HG03457 (cell line): ENCODE measurements around the gene ZNF682.
"Not testable (repeated sequence)": the region's sequence is repeated elsewhere in the genome, so short reads cannot be mapped to it uniquely, and the experiment has no call there.

Experiments
- ATAC-seq: cut with Tn5 transposase; IDR thresholded peaks from one replicate; pipeline ENCODE4 v1.9.1; 2021; ENCODE audit warnings: moderate number of reproducible peaks; ENCODE audit not compliant: unreplicated experiment

ZNF682 gene

DNA sequence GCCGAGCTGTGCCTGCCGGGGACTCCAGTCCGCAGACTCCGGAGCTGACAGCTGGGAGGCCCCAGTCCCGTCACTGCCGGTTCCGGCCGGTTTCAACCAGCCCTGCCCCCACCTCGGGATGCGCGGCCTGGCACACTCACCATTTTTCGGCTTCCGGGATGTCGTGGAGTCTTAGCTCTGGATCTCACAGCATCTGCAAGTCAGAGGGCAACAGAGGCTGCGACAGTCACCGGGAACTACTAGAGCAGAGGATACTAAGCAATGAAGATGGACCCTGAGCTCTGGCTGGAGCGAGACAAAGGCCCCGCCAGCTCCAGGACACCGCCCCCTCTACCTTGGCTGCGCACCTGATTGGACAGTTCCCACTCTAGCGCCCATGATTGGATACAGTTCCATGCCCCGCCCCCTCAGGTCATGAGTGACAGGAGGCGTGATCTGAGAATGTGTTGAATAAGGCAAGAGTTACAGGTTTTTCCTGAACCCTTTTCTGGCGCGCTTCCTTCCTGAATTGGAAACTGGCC is at the start of gene ZNF682:
ZNF682 (minus strand) TSS at position 303 of the 521 bp plus-strand sequence; CDS start at position 143, 160 bp downstream.
- ATAC-seq, result peak; percentile 91

DNA sequence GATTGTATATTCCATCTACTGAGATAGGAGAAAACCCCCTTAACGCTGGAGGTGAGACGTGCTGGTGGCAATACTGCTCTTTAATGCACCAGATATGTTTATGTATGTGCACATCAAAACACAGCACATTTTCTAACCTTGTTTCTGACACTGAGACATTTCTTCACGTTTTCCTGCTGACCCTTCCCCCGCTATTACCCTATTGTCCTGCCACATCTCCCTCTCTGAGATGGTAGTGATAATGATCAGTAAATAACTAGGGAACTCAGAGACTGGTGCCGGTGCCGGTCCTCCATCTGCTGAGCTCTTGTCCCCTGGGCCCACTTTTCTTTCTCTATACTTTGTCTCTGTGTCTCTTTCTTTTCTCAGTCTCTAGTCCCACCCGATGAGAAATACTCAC is 43.6 kb upstream of the ZNF682 start:
- not testable (repeated sequence) for ATAC-seq

DNA sequence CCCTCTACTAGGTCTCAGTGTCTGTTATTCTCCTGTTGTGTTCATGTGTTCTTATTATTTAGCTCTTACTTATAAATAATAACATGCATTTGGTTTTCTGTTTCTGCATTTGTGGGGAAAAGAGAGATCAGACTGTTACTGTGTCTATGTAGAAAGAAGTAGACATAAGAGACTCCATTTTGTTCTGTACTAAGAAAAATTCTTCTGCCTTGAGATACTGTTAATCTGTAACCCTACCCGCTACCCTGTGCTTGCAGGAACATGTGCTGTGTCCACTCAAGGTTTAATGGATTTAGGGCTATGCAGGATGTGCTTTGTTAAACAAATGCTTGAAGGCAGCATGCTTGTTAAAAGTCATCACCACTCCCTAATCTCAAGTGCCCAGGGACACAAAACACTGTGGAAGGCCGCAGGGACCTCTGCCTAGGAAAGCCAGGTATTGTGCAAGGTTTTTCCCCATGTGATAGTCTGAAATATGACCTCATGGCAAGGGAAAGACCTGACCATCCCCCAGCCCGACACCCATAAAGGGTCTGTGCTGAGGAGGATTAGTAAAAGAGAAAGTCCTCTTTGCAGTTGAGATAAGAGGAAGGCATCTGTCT is 43.0 kb upstream of the ZNF682 start:
- ATAC-seq, result not testable (repeated sequence)

DNA sequence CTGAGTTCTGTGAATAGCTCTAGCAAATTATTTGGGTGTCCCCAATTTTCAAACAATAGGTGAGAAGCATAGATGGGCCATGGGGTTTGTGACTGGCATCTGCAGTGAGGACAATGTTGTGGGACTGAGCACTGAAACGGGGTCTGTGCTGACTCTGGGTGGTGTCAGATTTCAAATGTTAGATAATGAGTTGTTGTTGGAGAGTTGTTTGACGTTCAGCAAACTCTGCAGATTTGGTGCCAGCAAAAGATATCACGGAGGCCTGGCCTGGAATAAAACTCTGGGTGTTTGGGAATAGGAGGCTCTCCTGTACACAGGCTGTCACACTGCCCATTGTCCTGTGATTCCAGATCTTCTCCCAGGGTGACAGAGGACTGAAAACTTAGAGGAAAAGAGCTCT is 41.4 kb upstream of the ZNF682 start:
- ATAC-seq, result no peak

DNA sequence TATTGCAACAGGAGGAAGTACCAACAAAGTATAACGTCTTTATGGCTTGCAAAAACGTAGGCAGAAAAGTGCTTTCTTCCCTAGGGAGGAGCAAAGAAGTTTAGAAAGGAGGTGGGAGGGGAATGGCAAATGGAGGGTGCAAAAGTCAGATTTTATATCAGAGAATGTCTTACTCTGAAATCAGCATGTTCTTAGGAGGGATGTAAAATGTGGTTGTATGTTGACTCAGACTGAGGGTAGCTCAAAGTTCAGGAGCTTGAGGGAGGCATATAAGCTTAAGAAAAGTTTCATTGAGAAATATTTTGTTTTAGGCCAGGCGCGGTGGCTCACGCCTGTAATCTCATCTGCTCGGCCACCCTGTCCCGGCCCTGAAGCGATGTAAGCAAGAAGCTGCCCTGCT is 40.2 kb upstream of the ZNF682 start:
- no peak for ATAC-seq

DNA sequence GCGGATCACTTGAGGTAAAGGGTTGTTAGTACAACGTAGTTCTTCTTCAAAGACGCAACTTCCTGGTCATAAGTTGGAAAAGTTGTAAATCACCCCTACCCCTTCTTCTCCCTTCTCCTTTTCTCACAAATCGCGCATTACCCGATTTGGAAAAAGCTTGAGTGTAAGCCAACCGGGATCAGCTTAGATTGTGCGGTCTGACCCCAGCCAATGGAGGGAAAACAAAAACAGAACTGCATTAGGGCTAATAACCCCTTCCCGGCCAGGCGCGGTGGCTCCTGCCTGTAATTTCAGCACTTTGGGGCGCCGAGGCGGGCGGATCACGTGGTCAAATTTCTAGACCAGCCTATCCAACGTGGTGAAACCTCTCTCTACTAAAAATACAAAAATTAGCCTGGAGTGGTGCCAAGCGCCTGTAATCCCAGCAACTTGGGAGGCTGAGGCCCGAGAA is 39.3 kb upstream of the ZNF682 start:
- no peak for ATAC-seq

DNA sequence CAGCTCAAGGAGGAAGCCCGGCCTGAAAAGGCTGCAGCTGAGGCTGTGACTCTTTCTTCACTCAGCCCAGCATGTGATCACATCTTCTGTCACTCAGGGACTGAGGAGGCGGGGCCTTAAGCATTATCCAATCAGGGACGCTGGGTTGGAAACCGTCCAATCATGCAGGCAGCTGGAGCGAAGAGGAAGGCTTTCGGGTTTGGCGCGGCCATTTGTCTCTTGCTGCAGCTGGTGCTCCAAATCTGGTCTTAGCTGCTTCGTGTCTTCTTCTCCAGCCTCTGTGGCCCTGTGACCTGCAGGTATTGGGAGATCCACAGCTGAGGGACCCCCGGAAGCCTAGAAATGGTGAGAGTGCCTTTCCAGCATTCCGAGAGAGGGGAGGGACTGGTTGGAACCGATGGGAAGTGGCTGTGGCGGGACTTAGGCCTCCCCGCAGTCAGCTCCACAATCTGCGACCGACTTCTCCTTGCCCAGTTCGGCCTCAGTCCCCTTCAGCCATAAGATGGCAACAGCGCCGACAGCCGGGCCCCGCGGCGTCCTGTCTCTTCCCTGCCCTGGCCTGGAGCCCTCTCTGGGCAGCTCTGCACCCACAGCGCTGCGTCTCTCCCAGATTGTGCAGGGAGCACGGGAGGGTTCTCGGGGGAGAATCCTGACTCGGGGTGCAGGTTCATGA is 38.6 kb upstream of the ZNF682 start, which contains the start of gene ZNF90:
ZNF90 (plus strand) TSS at position 210 of the 673 bp plus-strand sequence; CDS start at position 343, 133 bp downstream.
- ATAC-seq, result no peak

DNA sequence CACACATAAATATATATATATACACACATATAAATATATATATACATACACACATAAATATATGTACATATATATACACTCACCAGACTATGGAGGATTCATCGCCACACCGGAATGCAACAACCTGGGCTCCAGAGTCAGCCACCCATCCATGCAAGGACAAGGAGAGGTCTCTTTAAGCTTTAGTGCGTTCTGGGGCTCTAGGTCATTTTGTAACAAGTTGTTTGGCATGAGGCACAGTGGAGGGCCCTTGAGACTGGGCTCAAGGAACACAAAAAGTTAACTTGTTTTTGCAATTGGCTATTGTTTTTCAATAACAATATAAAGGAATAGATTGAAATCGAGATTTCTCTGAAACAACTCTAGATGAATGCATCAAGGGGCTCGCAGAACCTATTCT is 33.6 kb upstream of the ZNF682 start:
- no peak for ATAC-seq

DNA sequence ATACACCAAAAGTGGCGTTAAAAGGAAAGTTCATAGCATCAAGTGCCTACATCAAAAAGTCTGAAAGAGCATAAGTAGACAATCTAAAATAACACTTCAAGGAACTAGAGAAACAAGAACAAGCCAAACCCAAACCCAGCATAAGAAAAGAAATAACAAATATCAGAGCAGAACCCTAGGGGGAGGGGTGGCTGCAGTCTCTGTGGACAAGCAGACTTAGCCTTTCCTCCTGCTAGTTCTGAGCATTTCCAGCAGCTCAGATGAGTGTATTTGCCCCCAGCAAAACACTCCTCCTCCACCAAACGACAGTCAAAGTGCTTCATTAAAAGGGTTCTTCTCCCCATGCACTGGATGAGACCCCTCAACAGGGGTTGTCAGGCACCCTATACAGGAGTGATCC is 31.4 kb upstream of the ZNF682 start:
- no peak for ATAC-seq

DNA sequence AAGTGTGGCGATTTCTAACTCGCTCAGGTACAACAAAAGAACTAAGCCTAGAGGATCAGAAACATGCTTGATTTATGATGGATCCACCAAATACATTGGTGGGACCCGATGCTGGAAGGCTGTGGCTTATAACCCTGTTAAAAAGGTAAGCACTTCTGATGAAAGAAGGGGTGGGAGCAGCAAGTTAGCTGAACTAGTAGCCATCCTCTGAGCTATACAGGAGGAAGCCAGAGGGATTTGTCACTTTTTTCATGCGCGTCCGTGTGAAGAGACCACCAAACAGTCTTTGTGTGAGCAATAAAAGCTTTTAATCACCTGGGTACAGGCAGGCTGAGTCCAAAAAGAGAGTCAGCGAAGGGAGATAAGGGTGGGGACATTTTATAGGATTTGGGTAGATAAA is 29.3 kb upstream of the ZNF682 start:
- not testable (repeated sequence) for ATAC-seq

DNA sequence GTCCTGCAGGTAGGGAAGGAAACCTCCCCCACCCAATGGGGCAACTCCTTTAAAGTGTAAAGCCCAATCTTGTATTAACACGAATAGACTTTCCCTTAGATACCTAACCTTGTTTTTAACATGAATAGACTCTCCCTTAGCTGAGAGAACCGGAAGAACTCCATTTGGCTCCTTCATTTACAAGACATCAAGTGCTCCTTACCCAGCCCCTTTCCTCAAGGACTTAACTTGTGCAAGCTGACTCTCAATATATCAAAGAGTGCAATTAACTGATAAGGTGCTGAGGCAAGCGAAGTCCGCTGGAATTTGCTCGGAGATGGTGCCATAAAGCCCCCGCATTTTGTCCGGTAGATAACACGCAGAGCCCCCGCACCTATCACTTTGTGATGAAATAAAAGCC is 28.6 kb upstream of the ZNF682 start:
- ATAC-seq, result no peak

DNA sequence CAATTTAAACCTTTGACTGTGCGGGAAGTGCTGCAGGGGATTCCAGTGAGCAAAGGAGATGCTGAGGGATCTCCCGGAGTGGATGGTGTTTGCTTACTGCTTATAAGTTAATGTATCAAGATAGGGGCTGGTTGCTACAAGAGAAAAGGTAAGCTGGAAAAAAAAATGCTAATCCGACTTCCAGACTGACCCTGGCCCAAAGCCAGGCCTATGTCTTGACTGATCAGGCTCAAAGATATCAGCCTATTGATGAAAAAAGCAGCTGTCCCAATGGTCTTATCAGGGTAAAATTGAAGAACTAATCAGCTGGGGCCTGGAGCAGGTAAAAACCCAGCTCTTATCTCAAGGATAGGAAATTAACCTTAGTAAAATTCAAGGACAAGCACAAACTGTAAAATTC is 27.6 kb upstream of the ZNF682 start:
- no peak for ATAC-seq

DNA sequence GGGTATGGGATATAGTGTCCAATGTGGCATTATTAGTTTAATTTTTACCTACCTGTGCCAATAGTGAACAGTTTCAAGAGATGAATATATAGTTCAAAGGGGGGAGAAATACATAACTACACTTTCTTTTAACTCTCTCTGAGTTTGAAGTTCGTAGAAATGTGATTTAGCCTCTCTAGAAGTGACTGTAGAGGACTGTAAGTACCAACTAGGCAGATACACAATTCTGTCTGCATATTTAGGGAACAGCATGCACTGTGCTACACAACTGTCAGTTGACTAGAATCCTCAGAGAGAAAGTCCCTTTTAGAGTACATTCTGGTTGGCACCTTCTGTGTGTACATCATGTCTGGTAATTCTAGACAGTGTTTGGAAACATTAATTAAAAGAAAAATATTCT is 21.0 kb upstream of the ZNF682 start:
- no peak for ATAC-seq

DNA sequence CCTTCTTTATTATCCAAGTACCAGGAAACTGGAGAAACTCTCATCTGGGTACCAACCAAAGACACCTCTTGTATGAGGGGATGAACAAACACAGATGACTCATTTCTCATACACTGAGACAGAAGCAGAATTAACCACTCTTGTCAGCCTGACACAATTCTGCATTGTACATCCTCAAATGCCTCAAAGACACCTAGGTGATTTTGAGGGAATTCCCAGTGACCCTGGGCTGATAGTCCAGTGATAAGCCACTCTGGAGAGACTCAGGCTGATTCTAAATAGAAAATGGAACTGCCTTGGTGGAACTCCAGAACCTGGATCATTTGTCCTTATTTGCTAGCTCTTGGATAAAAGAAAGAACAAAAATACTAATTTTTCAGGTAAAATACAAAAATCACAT is 19.4 kb upstream of the ZNF682 start:
- ATAC-seq, result not testable (repeated sequence)

DNA sequence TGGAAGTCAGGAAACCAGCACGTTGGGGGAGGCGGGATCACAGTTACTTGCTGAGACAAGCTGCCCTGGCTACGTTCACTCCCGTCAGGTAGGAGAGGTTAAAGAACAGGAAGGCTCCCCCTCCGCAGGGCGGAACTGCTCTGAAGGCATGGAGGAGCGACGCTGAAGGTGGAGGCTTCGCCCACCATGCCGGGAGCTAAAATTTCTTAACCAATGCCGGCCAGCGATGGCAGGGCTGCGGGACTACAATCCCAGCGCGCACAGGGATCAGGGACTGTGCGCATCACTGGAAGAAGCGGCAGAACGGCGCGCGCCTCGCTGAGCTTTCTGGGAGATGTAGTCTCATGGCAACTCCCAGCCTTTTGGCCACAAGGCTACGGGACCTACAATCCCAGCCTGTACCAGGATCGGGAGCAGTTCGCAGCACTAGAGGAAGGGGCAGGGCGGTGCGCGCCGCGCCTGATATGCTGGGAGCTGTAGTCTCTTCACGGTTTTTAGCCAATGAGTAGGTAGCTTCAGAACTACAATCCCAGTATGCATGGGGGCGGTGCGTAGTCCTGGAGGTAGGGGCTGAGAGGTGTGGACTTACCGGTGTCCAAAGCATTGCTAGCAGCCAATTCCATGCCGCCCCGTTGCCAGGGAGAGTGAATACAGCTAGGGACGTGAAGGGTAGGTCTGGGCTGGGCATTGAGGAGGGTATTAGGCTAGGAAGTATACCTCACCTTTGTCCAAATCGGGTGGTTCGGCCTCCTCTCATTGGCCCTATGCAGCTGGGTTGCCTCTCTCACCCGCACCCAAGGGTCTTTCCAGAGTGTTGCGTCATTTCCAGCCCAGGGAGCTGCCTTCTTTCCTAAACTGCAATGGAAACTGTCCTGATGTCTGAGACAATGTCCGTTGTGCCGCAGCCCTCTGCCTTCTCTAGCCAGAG is 12.8 kb upstream of the ZNF682 start:
- peak; percentile 91 for ATAC-seq

DNA sequence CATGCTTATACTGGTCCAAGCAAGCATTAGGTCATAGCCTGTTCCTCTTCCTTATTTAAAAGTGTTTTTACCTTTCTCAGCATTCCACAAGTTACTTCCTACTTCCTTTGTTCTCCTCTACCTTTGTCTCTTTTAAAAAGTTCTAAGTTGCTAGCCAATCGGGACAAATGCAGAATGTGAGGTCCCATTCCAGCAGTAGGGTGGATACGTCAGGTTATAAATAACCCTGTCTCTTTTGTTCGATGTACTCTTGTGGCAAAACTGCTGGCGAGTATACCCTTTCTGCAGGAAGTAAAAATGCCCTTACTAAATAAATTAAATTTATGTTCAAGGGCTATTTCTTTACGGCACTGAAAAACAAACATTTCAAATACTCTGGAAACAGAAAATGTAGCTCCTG is 6.4 kb upstream of the ZNF682 start:
- ATAC-seq, result not testable (repeated sequence)

DNA sequence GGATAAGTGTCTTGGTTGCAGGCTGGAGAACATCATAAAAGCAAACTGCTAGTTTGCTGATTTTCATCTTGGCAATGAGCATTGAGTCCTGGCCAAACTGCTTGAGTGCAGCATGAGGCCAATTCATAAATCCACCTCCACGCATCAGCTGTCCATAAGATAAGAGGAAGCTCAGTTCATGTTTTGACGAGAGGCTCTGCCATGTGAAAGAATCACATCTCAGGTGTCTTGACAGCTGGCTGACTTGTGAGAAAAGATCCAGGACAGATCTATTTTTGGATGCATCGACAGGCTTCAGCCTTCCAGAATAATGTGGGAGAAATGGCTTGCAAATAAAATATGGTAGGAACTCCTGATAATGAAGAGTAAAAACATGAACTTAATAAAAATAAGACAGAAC is 5.4 kb upstream of the ZNF682 start:
- no peak for ATAC-seq

DNA sequence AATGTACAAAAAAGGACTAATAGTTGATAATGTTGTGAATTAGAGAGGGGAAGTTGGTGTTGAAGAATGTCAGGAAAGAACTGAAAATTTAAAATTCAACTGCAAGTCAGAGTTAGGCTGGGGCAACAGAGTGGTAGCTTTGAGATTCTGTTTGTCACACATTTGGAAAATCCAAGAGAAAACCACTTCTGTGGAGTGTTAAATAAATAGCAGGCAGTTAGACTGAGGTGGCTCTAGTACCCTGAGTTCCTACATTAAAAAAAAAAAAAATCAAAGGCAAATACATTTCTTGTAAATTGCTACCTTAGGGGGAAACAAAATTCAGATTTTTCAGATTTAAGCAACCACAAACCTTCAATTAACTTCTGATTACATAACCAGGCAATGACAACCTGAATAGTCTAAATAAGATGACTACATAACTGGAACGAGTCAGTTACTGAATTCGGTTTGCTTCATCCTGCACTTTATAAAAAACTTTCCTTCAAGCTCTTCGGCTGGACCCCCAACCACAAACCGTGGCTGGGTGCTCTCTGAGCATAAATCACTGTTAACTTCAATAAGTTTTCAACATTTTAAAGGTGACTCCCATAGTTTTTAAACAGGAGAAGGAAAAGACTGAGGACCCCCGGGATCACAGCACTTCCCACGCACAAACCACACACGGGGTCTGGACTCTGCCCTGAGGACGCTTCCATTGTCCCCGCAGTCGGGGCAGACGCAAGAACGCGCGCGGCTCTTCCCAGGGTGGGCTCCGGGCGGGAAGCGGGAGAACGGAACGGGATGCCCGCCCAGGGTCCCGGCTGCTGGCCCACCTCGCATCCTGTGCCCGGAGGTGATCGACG is 725 bp downstream of the ZNF682 start:
- ATAC-seq, result no peak

DNA sequence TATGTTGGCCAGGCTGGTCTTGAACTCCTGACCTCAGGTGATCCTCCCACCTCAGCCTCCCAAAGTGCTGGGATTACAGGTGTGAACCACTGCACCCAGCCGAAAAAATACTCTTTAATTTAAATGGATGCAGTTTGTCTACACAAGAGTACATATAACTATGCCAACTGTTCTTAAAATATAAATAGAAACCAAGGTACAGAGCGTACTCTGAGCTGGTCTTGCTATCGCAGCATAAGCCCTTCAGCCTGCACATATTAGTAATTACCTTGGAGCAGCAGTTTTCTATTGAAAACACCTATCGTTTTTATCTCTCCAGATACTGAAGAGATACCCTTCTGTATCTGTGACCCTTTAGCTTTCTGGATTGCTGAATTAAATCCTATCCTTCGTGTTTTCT is 3.4 kb downstream of the ZNF682 start:
- ATAC-seq, result no peak

DNA sequence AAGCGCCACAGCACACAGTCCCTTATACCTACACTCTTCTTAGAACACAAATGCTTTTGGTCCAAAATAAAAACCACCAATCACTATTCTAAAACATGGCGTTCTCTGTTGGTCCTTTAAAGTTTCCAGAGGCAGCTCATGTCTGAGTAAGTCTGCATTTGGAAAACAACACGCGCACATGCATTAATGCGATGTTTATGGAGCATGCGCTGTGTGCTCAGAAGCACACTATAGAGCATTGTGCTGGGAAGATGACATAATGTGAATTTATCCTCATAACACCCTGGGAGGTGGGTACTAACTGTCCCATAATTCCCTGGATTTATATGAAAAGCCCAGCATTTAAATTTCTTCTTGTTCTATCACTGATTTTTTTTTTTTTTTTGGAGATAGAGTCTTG is 10.7 kb downstream of the ZNF682 start:
- no peak for ATAC-seq
